Left lung (tissue), 10 donors: ENCODE results near the gene RAB22A. TPM values are rescaled to one million over a fixed set of nuclear protein-coding genes. Genes with fewer than 3 reads are reported as not detected.

Experiments
- ATAC-seq: fragments of 200-7000 bp; cut with Tn5 transposase; one replicate; pipeline ENCODE4 v1.9.1; 2020; ENCODE audit warnings: moderate library complexity
- DNase-seq, 4 donors: peaks; one replicate each; pipeline ENCODE4 v3.0.0-alpha.2; 2013 to 2020
- H3K27ac ChIP-seq, 2 donors: fragments of 200-600 bp; sonication (generic) in 1 of 2; one replicate each; pipeline versions ENCODE4 v1.5.0 to v1.8.0; 2020 to 2021
- H3K27me3 ChIP-seq, 2 donors: fragments of 200-600 bp; sonication (generic) in 1 of 2; one replicate each; pipeline versions ENCODE4 v1.5.0 to v1.8.0; 2020 to 2021
- H3K36me3 ChIP-seq, 2 donors: fragments of 200-600 bp; sonication (generic) in 1 of 2; one replicate each; pipeline versions ENCODE4 v1.5.0 to v1.8.0; 2020 to 2021
- H3K4me1 ChIP-seq, 2 donors: fragments of 200-600 bp; one replicate each; pipeline ENCODE4 v1.8.0; 2021
- H3K4me3 ChIP-seq, 2 donors: fragments of 200-600 bp; sonication (generic) in 1 of 2; one replicate each; pipeline versions ENCODE4 v1.5.0 to v1.8.0; 2020 to 2021; ENCODE audit warnings: mild to moderate bottlenecking in 1 of 2
- H3K9me3 ChIP-seq, 2 donors: fragments of 200-600 bp; sonication (generic) in 1 of 2; one replicate each; pipeline versions ENCODE4 v1.5.0 to v1.8.0; 2020 to 2021
- intact Hi-C, 2 donors: fragments of 100-400 bp; cut with DNase I; formaldehyde crosslinking; loops; one replicate each; pipeline versions ENCODE4 v1.11.2 to v1.14.2; 2022
- polyA plus RNA-seq, 6 donors: library from polyadenylated mRNA; unstranded; fragments of 120-200 nt; gene quantifications; one replicate each; pipeline ENCODE4 v1.2.1, GENCODE V29; 2013; ENCODE audit not compliant: insufficient read length in 6 of 6
- total RNA-seq, 2 donors: library from RNA; stranded (reverse); fragmentation: NEBNext Ultra II Directional; extraction: Animal tissue kit (Norgen Biotek cat#: 25700); gene quantifications; one replicate each; pipeline ENCODE4 v1.2.1, GENCODE V29; 2021
- TF ChIP-seq, protein P1 (sequence below), 2 donors: fragments of 200-600 bp; sonication (generic) in 1 of 2; IDR thresholded peaks; one replicate each; pipeline versions ENCODE4 v1.5.0 to v1.8.0; 2021; ENCODE audit warnings: antibody characterized with exemption in 2 of 2
- donor health status: DM: no; HTN: yes; CAD: no.
- donor health status: DM: no; HTN: no; CAD: no.

Gene RAB22A
- total and polyA plus RNA-seq, 8 donors, result 17.3 to 26.2 (median 19.3) TPM

DNA sequence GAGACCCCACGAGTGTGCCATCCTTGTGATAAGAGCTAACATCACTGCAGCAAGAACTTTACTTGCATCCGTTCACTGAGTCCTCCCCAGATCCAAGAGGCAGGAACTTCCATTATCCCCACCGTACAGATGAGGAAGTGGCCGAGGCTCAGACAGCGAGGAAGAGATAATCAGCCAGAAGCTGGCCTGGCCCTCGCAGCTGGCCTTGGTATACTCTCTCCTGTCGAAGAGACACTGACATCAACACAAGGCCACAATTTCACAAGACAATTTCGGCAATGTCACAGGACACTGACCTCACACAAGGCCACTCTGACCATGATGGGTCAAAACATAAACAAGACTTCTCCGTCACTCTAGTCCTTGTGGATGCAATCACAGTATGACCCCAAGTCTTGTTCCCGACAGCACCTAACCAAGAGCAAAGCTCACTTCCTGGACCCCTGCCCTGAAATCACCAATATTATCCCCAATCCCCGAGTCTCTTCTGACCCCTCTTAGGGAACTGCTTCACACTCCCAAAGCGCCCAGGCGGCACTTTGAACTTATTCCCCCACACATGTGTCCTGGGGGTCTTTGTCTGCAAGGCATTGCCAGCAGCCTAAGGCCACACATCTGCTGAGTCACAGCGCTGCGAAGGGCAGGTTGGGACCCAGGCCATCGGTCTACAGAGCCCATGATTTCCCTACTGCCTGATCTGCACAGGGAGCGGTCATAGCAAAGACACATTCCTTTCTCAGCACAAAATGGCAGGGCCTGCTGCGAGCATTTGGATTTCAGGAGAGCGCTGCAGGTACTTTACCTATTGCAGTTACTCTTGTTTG lies 64.7 kb downstream of the RAB22A start:
- intact Hi-C loops, result no loop called here
- TF ChIP-seq, protein P1, sequence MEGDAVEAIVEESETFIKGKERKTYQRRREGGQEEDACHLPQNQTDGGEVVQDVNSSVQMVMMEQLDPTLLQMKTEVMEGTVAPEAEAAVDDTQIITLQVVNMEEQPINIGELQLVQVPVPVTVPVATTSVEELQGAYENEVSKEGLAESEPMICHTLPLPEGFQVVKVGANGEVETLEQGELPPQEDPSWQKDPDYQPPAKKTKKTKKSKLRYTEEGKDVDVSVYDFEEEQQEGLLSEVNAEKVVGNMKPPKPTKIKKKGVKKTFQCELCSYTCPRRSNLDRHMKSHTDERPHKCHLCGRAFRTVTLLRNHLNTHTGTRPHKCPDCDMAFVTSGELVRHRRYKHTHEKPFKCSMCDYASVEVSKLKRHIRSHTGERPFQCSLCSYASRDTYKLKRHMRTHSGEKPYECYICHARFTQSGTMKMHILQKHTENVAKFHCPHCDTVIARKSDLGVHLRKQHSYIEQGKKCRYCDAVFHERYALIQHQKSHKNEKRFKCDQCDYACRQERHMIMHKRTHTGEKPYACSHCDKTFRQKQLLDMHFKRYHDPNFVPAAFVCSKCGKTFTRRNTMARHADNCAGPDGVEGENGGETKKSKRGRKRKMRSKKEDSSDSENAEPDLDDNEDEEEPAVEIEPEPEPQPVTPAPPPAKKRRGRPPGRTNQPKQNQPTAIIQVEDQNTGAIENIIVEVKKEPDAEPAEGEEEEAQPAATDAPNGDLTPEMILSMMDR (IDR thresholded peaks at IDR 0.05), result no peak
- Histone ChIP-seq H3K4me3 (no peak overlapping the region), H3K4me1 (no peaks in the 10 kb centered on the region), H3K36me3 (no peaks in the 10 kb centered on the region), H3K27me3 (peaks cover 0 to 15% of the 10 kb centered on the region in 2 donors), H3K27ac (no peak overlapping the region), H3K9me3 (no peaks in the 10 kb centered on the region)
- ATAC-seq (no peak), DNase-seq (no peak)

- ATAC-seq, result no peak
- DNase-seq, result peak in 2 of 4 donors; percentile 33 to 55
- TF ChIP-seq, protein P1 (IDR thresholded peaks at IDR 0.05), result no peak
Measured at GRCh38 chr20:58374906-58375758, 65.6 kb downstream of the RAB22A start.

DNA sequence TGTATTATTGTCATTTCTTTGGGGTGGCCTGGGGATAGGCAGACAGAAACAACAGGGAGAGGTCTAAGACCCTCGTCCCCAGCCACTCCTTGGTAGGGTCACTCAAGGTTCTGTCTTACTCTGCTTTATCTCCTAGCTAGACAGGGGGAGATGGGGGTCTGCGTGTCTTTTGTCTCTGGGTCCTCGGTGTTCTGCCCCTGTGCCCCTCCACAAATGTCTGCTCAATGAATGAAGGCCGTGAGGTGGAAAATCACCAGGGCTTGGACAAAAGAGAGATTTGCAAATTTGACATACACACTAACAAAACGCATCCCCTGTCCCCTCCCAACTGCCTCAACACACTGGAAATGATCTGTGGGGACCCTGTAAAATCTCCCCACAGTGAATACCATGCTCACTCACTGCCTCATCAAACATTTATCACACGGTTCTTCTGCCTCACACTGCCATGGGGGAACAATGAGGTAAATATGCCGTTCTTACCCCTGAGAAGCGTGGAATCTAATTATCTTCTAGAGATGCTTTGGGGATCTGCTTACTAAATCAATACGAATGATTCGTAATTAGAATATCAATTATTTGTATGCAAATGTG lies 66.3 kb downstream of the RAB22A start:
- Histone ChIP-seq H3K4me1 (no peaks in the 10 kb centered on the region), H3K36me3 (no peaks in the 10 kb centered on the region), H3K9me3 (no peaks in the 10 kb centered on the region), H3K27me3 (peaks cover 0 to 15% of the 10 kb centered on the region in 2 donors), H3K27ac (no peak overlapping the region), H3K4me3 (no peak overlapping the region)
- ATAC-seq (no peak), DNase-seq (no peak)
- intact Hi-C loops, result no loop called here
- TF ChIP-seq, protein P1 (IDR thresholded peaks at IDR 0.05), result no peak

More at GRCh38 chr20:58374906-58375758, 65.6 kb downstream of the RAB22A start:
- Histone ChIP-seq H3K4me1 (no peaks in the 10 kb centered on the region), H3K27ac (no peak overlapping the region), H3K36me3 (no peaks in the 10 kb centered on the region), H3K27me3 (peaks cover 0 to 15% of the 10 kb centered on the region in 2 donors), H3K9me3 (no peaks in the 10 kb centered on the region), H3K4me3 (no peak overlapping the region)
- intact Hi-C loops, result no loop called here

DNA sequence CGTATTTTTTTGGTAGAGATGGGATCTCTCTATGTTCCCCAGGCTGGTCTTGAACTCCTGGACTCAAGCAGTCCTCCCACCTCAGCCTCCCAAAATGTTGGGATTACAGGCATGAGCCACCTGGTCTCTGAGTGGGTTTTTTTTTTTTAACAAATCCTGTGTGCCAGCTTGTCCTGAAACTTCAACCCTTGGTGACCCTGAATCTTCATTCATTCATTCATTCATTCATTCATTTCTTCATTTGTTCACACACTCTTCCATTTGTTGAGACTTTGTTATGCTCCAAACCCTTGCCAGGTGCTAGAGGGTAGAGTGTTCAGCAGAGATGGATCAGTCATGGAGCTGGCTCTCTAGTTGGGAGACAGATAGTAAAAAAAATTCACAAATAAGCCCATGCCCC lies 67.5 kb downstream of the RAB22A start:
- Histone ChIP-seq H3K27me3 (peaks cover 0 to 15% of the 10 kb centered on the region in 2 donors), H3K4me1 (no peaks in the 10 kb centered on the region), H3K4me3 (no peak overlapping the region), H3K27ac (no peak overlapping the region), H3K9me3 (no peaks in the 10 kb centered on the region), H3K36me3 (no peaks in the 10 kb centered on the region)
- TF ChIP-seq, protein P1 (IDR thresholded peaks at IDR 0.05), result no peak
- ATAC-seq (no peak), DNase-seq (no peak)
- intact Hi-C loops, result no loop called here
